Measurements from ENCODE around the gene MRPL24. TPM values are rescaled to one million over a fixed set of nuclear protein-coding genes. Genes with fewer than 3 reads are reported as not detected.

Gene MRPL24
- total and polyA plus RNA-seq, 9 of the 15 experiments (the other 6 are each of a cell fraction or from before 2014, with no cell fraction given), result 74.3 to 267 (median 113) TPM

- TF ChIP-seq CUX1 (CRISPR knock-in tag; IDR thresholded peaks at IDR 0.05) (no peak), ZBTB26 (CRISPR knock-in tag; IDR thresholded peaks at IDR 0.05) (no peak), ZNF282 (CRISPR knock-in tag; IDR thresholded peaks at IDR 0.05) (no peak), RBM17 (IDR thresholded peaks at IDR 0.05; ENCODE audit: borderline replicate concordance, low read depth, low read length) (no peak)
Measured at GRCh38 chr1:156703336-156703735, 37.6 kb downstream of the MRPL24 start (continued).
